Lower lobe of right lung (tissue), 2 donors: ENCODE data around the gene KCNJ12. TPM values are rescaled to one million over a fixed set of nuclear protein-coding genes. Genes with fewer than 3 reads are reported as not detected.
A peak's percentile ranks its signal among the peaks of the same experiment; 100 is the strongest.

ENCODE experiments used
- ATAC-seq, 2 donors: fragments of 200-7000 bp; cut with Tn5 transposase; one replicate each; pipeline ENCODE4 v1.9.1; 2020 to 2022; ENCODE audit warnings: mild to moderate bottlenecking in 2 of 2, moderate library complexity in 2 of 2
- DNase-seq: peaks from one replicate; pipeline ENCODE4 v3.0.0-alpha.2; 2020
- H3K27ac ChIP-seq: fragments of 200-600 bp; one replicate; pipeline ENCODE4 v1.8.0; 2022
- H3K27me3 ChIP-seq: fragments of 200-600 bp; one replicate; pipeline ENCODE4 v1.8.0; 2022; ENCODE audit warnings: low read depth
- H3K36me3 ChIP-seq: fragments of 200-600 bp; one replicate; pipeline ENCODE4 v1.8.0; 2022; ENCODE audit warnings: mild to moderate bottlenecking
- H3K4me1 ChIP-seq: fragments of 200-600 bp; one replicate; pipeline ENCODE4 v1.8.0; 2022
- H3K4me3 ChIP-seq: fragments of 200-600 bp; one replicate; pipeline ENCODE4 v1.8.0; 2022; ENCODE audit warnings: mild to moderate bottlenecking
- H3K9me3 ChIP-seq: fragments of 200-600 bp; one replicate; pipeline ENCODE4 v1.8.0; 2022
- intact Hi-C: fragments of 100-400 bp; cut with DNase I; formaldehyde crosslinking; loops from one replicate; pipeline ENCODE4 v1.11.0; 2022
- total RNA-seq: library from RNA; stranded (reverse); fragmentation: NEBNext Ultra II Directional; extraction: Animal tissue kit (Norgen Biotek cat#: 25700); gene quantifications from one replicate; pipeline ENCODE4 v1.2.1, GENCODE V29; 2021
- TF ChIP-seq, protein P1 (sequence below): fragments of 200-600 bp; IDR thresholded peaks from one replicate; pipeline ENCODE4 v1.8.0; 2022; ENCODE audit warnings: antibody characterized with exemption, mild to moderate bottlenecking
- donor health status: DM: no; HTN: yes; CAD: no; lungs with severe emphysema.

The KCNJ12 gene
- total RNA-seq, 1 donor from 2014 or later = 1.9 TPM

DNA sequence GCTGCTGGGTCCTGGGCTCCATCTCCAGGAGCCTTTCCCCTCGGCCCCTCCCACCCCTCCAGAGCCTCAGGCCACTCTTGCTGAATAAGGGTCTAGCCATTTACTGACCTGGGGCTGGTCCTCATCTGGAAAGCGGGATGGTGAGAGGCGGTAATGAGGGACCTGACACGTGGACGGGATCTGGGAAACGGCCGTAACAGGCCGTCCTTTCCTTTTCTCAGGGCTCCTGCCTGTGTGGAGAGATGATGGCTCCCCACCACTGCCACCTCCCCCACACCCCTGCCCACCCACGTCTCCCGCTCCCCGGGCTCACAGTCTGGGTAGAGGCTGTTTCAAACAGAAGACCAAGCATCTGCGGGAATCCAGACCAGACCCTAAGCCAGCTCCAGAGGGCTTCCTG is 20.6 kb upstream of the KCNJ12 start:
- Histone ChIP-seq H3K4me1 (peaks cover 12% of the 10 kb centered on the region), H3K27ac (no peak overlapping the region), H3K9me3 (no peaks in the 10 kb centered on the region), H3K4me3 (no peak overlapping the region), H3K36me3 (no peaks in the 10 kb centered on the region), H3K27me3 (no peaks in the 10 kb centered on the region)
- ATAC-seq (no peak), DNase-seq (peak; percentile 24)
- intact Hi-C loops = no loop called here
- TF ChIP-seq, protein P1, sequence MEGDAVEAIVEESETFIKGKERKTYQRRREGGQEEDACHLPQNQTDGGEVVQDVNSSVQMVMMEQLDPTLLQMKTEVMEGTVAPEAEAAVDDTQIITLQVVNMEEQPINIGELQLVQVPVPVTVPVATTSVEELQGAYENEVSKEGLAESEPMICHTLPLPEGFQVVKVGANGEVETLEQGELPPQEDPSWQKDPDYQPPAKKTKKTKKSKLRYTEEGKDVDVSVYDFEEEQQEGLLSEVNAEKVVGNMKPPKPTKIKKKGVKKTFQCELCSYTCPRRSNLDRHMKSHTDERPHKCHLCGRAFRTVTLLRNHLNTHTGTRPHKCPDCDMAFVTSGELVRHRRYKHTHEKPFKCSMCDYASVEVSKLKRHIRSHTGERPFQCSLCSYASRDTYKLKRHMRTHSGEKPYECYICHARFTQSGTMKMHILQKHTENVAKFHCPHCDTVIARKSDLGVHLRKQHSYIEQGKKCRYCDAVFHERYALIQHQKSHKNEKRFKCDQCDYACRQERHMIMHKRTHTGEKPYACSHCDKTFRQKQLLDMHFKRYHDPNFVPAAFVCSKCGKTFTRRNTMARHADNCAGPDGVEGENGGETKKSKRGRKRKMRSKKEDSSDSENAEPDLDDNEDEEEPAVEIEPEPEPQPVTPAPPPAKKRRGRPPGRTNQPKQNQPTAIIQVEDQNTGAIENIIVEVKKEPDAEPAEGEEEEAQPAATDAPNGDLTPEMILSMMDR = no peak

DNA sequence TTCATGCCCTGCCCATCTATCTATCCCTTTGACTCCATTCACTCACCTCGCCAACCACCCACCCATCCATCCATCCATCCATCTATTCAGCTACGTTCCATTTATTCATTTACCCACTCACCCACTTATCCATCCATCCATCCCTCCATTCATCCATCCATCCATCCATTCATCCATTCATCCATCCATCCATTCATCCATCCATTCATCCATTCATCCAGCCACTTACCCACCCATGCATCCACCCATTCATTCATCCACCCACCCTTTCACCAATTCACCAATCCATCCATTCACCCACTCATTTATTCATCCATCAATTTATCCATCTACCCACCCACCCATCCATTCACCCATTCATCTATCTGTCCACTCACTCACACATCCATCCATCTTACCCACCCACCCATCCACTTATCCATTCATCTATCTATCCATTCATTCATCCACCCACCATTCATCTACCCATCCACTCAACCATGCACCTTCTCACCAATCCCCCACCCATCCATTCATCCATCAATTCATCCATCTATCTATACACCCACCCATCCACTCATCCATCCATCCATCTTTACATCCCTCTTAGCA is 19.5 kb upstream of the KCNJ12 start:
- no peak for DNase-seq

DNA sequence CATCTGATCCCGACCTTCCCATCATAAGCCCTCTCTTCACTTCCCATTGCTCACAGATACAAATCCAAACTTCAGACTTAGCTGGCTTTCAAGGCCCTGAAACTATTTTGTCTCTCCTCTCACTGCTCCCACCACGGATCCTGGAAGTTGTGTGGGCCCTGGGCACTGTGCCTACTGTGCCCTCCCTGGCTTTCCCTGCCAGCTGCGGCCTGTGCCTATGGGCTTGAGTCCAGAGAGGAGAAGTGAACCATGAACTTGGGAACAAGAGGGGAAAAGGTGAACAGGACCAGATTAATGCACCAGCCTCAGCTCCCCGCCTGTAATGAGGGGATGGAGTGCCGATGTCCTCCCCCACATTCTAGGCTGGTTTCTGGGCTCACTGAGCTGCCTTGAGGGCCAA is 18.9 kb upstream of the KCNJ12 start:
- TF ChIP-seq, protein P1 = no peak
- Histone ChIP-seq H3K27me3 (no peaks in the 10 kb centered on the region), H3K4me1 (peaks cover 12% of the 10 kb centered on the region), H3K9me3 (no peaks in the 10 kb centered on the region), H3K27ac (no peak overlapping the region), H3K36me3 (no peaks in the 10 kb centered on the region), H3K4me3 (no peak overlapping the region)
- intact Hi-C loops = no loop called here
- DNase-seq (no peak), ATAC-seq (no peak)

More for the DNA sequence above, 19.5 kb upstream of the KCNJ12 start:
- intact Hi-C loops = no loop called here
- TF ChIP-seq, protein P1 = no peak
- no peak overlapping the region for H3K27ac ChIP-seq
- peaks cover 12% of the 10 kb centered on the region for H3K4me1 ChIP-seq
- H3K36me3 ChIP-seq = no peaks in the 10 kb centered on the region
- H3K4me3 ChIP-seq = no peak overlapping the region
- no peak for ATAC-seq
- no peaks in the 10 kb centered on the region for H3K9me3 ChIP-seq
- H3K27me3 ChIP-seq = no peaks in the 10 kb centered on the region

DNA sequence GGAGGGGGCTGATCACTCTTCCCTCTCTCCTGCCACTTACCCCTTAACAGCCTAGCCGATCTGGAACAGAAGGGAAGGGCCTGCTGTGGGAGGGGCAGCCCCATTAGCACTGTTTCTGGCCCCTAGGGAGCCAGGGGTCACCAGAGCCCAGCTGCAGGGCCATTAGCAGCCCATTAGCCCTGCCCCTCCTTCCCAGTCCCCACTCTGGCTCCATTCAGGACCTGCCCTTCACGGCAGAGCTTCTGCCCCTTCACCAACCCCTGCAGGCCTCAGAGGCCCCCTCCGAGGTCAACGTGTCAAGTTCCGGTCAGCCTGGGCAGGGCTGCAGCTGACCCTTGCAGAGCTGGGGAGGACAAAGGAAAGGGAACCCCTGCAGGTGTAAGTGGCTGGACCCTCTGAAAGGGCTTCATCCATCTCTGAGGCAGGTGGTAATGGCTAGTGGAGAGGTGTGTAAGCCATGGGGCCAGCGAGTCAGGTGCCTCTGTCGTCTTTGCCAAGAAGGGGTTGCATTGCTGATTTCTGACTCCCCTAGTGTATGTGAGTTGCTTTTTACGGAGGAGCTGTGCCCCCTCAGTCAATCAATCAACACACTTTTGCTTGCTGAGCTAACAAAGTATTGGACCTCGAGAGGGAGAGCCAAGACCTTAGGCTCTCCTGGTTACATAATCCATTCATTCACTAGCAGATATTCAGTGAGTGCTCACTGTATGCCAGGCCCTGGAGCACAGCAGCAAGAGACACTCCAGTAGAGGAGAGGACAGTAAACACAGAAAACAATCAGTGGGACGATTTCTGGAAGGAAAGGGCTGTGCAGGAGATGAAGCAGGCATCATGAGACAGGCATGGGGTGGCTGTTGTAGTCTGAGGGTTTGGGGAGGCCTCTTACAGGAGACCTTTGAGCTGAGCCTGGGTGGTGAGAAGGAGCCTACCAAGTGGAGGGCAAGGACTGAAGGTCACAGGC is 18.2 kb upstream of the KCNJ12 start:
- DNase-seq (no peak), ATAC-seq (no peak)
- Histone ChIP-seq H3K9me3 (no peaks in the 10 kb centered on the region), H3K36me3 (no peaks in the 10 kb centered on the region), H3K27me3 (no peaks in the 10 kb centered on the region), H3K4me1 (peaks cover 12% of the 10 kb centered on the region), H3K27ac (no peak overlapping the region), H3K4me3 (no peak overlapping the region)
- TF ChIP-seq, protein P1 = no peak
- intact Hi-C loops = no loop called here

DNA sequence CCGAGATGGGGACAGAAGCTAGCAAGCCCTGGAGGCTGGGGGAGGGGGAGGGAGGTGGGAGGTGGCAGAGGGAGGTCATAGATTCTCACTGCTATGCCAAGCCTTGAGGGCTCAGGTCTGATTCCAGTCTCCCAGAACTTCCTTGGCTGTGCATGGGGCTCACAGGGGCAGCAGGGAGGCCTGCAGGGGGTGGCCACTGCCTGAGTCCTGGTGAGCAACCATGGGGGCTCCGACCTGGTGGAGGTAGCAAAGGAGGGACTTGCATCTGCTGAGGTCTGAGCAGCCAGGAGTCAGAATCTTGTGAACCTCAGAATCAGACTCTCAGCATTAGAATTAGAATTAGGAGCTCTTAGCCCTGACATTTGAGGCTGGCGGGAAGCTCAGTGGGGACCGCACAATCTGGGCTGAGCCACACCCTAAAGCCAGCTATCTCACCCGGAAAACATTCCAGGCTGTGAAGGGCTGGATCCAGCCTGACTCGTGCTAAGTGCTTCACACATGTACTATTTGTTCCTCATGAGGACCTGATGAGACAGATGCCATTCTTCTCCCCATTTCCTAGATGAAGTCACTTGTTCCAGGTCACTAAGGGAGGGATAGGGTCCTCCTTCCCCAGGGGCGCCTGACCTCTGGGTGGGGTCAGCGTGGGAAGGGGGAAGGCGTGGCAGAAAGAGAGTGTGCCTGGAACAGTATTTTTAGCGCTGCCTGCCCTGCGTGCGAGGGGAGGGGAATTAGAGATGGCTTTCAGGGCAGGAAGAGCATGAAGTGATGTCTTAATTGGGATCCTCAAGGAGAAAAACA is 17.3 kb upstream of the KCNJ12 start:
- H3K27me3 ChIP-seq = no peaks in the 10 kb centered on the region
- no peaks in the 10 kb centered on the region for H3K36me3 ChIP-seq
- intact Hi-C loops = no loop called here
- H3K4me3 ChIP-seq = no peak overlapping the region
- H3K4me1 ChIP-seq = peaks cover 12% of the 10 kb centered on the region
- ATAC-seq = peak; percentile 65 to 77
- H3K27ac ChIP-seq = no peak overlapping the region
- no peaks in the 10 kb centered on the region for H3K9me3 ChIP-seq
- DNase-seq = no peak
- TF ChIP-seq, protein P1 = no peak
